HTERT RPE-1 (cell line): ENCODE measurements around the gene GPR27.

Experiments used
- in situ Hi-C: fragments of 300-500 bp; cut with MboI; formaldehyde crosslinking; loops from 4 replicates; pipeline ENCODE4 v1.14.3; 2020; ENCODE audit warnings: low sequenced_read_pairs

The GPR27 gene

GRCh38 chr3:71784914-71785531 lies 31.4 kb downstream of the GPR27 start, which contains the start of gene PROK2:
Gene PROK2, minus strand, starts transcription at chr3:71785148. Its CDS starts 96 bp downstream, at chr3:71785052.
- in situ Hi-C loops: no loop called here

- in situ Hi-C loops: no loop called here
Measured at GRCh38 chr3:71785532-71786216, 32.0 kb downstream of the GPR27 start.

- in situ Hi-C loops: no loop called here
Measured at GRCh38 chr3:71786217-71786549, 32.5 kb downstream of the GPR27 start.

GRCh38 chr3:71786551-71786950 lies 32.9 kb downstream of the GPR27 start:
- in situ Hi-C loops: no loop called here

GRCh38 chr3:71787851-71788405 lies 34.3 kb downstream of the GPR27 start:
- in situ Hi-C loops: no loop called here

GRCh38 chr3:71789922-71790321 lies 36.3 kb downstream of the GPR27 start:
- in situ Hi-C loops: no loop called here

- in situ Hi-C loops: no loop called here
Measured at GRCh38 chr3:71791634-71792033, 38.0 kb downstream of the GPR27 start.

GRCh38 chr3:71796290-71796689 lies 42.6 kb downstream of the GPR27 start:
- in situ Hi-C loops: no loop called here

GRCh38 chr3:71797455-71797854 lies 43.8 kb downstream of the GPR27 start:
- in situ Hi-C loops: no loop called here

GRCh38 chr3:71800023-71800422 lies 46.4 kb downstream of the GPR27 start:
- in situ Hi-C loops: no loop called here

GRCh38 chr3:71801986-71802385 lies 48.3 kb downstream of the GPR27 start:
- in situ Hi-C loops: no loop called here

GRCh38 chr3:71803248-71803647 lies 49.6 kb downstream of the GPR27 start:
- in situ Hi-C loops: no loop called here

- in situ Hi-C loops: no loop called here
Measured at GRCh38 chr3:71805199-71805598, 51.5 kb downstream of the GPR27 start.

- in situ Hi-C loops: no loop called here
Measured at GRCh38 chr3:71805691-71806090, 52.0 kb downstream of the GPR27 start.
